ENCODE data around the gene CACNB2.

The CACNB2 gene

DNA sequence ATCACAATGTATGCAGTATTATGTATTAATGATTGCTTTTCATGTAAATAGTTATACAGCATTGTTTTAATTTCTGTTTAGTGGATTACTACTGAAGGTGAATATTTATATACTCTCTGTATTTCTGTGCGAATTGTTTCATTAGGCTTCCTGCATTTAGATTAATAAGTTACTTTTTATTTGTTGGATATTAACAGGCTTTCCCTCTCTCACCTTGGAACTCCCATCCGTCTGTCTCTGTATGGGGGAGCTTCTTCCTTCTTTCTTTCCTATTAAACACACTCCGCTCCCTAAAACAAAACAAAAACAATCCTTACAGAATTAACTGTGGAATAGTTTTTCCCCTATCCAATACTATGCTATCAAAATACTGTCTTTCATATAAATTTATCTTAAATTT is 205.1 kb downstream of the CACNB2 start:
- DNase-seq = no peak
- TF ChIP-seq GATA1 (IDR thresholded peaks at IDR 0.05; ENCODE audit: low read depth, low read length) (no peak), POLR2A (IDR thresholded peaks at IDR 0.05; ENCODE audit: low read length) (no peak)

DNA sequence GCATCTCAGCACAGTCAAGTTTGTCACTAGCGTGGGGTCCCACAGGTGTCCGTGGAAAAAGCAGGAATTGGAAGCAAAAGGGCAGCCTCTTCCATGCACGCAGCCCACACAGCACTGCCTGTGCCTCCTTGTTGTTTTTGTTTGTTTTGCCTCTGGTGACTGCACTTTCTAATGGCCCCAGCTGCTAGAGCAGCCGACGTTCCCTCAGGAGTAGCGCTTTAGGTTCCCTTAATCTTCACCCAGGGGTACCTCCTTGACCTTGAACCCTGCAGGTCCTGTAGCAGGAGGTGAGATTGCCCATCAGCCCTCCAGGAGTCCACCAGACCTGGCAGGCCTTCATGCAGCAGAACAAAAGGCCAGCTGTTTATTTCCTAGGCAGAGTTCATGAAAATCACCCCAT is 210.1 kb downstream of the CACNB2 start:
- no peak for DNase-seq
- no peak for TF ChIP-seq GATA1 (IDR thresholded peaks at IDR 0.05; ENCODE audit: low read depth, low read length)
- no peak for TF ChIP-seq POLR2A (IDR thresholded peaks at IDR 0.05; ENCODE audit: low read length)

DNA sequence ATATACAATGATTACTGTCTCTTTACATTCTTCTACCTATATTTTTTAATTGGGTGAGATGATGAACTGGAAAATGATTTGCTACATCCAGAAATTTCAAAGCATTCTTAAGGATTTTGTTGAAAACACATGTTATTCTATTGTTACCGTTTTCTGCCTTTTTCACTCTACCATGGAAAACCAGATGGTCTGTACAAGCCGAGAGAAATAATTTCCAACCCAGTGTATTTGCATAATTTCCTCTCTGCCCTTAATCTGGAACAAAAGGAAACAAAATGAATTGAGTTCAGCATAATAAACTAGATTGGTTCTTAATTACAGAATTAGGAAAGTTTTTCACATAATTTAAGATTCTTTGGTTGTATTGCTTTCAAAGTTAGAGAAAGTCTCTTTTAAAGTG is 211.2 kb downstream of the CACNB2 start:
- DNase-seq = no peak
- TF ChIP-seq GATA1 (IDR thresholded peaks at IDR 0.05; ENCODE audit: low read depth, low read length) (no peak), POLR2A (IDR thresholded peaks at IDR 0.05; ENCODE audit: low read length) (no peak)

DNA sequence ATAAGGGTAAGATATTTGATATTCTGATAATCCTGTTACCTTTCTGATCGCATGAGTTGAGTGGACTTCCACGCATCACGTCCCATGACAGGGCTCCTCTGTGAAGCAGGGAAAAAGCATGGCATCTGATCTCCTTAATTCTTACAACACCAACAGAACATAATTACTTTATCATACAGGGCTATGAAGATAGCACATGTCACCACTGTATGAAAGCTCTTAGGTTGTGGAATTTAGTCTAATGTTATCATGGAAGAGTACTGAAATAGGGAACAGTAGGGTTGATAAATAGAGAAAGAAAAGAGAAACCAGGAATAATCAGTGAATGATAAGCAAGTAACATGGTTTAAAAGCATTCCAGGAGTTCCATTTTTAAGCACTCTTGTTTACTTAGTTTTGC is 212.0 kb downstream of the CACNB2 start:
- no peak for DNase-seq
- no peak for TF ChIP-seq GATA1 (IDR thresholded peaks at IDR 0.05; ENCODE audit: low read depth, low read length)
- TF ChIP-seq POLR2A (IDR thresholded peaks at IDR 0.05; ENCODE audit: low read length) = no peak

DNA sequence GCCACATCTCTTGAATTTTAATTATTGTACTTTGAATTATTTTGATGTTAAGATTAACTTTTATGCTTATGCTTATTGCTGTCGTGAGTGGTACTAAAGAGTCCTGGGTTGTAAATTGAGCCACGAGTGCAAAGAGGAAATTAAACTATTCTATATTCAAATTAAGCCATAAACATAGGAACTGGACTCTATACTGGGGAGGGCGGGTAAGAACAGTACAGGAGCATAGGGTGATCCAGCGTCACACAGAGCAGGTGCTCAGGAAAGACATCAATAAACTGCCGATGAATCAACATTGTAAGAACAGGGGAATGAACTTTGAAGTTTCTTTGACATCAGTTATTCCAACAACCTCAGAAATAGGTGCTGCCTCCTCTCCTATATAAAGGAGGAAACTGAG is 219.6 kb downstream of the CACNB2 start:
- DNase-seq = no peak
- TF ChIP-seq GATA1 (IDR thresholded peaks at IDR 0.05; ENCODE audit: low read depth, low read length) (no peak), POLR2A (IDR thresholded peaks at IDR 0.05; ENCODE audit: low read length) (no peak)

DNA sequence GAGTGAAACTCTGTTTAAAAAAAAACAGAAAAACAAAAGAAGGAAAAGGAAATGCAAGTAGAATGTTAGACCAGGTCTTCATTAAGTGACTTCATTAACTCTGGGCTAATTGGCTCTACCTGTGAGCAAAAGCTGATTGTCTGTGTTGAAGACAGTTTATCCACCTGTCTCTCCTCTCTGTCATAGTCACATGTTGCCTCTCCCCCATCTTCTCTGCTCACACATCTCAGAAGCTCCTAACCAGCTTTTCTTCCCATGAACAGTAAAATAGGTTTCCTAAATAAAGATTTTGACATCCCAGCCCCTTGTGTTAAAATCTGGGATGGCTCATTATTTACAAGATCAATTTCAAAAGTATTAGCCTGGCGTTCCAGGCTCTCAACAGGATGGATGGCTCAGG is 222.7 kb downstream of the CACNB2 start:
- TF ChIP-seq POLR2A (IDR thresholded peaks at IDR 0.05; ENCODE audit: low read length) = no peak
- TF ChIP-seq GATA1 (IDR thresholded peaks at IDR 0.05; ENCODE audit: low read depth, low read length) = no peak
- no peak for DNase-seq

DNA sequence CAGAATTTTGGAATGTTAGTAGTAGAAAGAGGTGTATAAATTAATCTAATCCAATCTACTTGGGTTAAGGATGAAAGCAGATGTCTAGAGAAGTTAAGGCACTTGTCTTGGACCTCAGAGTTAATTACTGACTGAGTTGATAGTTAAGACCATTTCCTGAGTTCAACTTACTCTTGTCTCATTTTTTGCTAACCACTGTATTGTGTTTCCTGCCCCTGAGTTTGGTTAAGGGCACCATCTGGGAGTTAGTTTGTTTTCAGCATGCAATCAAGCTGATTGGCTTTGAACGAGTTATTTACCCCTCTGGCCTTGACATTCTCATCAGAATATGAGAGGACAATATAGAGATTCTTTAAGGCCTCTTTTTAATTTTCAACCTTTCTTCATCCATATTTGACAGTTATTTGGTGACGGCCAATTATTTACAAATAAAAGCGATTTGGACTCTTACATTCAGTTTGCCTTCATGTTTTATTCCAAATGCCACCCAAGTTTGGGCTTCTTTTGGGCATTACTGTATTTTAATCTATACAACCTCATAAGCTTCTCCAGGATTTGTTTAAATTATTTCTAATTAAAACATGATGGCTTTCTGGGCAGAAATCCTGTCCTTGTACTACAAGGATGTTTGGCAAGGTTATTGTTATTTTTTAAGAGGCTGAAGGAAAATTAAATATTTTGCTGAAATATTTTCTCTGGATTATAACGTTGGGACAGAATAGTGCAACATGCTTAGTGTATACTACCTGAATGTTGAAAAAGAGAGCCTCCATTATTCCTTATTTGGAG is 225.0 kb downstream of the CACNB2 start:
- no peak for TF ChIP-seq GATA1 (IDR thresholded peaks at IDR 0.05; ENCODE audit: low read depth, low read length)
- TF ChIP-seq POLR2A (IDR thresholded peaks at IDR 0.05; ENCODE audit: low read length) = no peak
- no peak for DNase-seq

DNA sequence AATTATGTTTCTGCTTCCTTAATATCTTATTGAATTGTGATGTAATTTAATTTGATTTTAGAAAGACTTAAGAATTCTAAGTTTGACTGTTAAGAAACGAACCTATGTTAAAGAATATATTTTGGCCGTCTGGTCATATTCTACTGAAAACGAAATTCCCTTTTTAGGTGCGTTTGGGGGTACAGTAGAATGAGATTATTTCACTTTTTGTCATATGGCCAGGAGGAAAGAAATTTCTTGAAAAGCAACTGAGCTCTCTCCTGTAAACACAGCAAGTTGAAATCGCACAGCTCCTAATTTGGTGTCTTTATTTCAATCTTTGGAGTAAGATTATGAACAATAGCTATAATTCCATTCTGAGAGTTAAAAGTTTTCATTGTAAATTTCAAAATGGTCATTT is 227.6 kb downstream of the CACNB2 start:
- DNase-seq = no peak
- TF ChIP-seq POLR2A (IDR thresholded peaks at IDR 0.05; ENCODE audit: low read length) = no peak
- TF ChIP-seq GATA1 (IDR thresholded peaks at IDR 0.05; ENCODE audit: low read depth, low read length) = no peak

DNA sequence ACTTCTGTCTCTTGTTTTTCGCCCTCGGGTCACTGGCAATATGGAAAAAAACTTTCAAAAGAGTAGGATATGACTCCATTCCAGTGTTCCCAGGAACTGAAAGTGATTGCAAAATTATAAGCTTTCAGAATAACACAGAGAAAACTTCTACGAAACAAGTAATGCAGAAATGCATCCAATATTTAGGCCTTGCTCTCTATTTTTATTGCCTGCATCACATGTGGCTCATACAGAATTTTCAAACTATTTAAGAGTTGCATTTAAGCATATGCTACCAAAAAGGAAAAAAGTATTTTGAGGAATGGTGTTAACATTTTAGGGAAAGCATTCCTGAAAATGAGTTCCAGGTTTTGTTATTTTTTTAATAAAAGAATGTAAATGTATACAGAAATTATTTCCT is 228.0 kb downstream of the CACNB2 start:
- TF ChIP-seq GATA1 (IDR thresholded peaks at IDR 0.05; ENCODE audit: low read depth, low read length) (no peak), POLR2A (IDR thresholded peaks at IDR 0.05; ENCODE audit: low read length) (no peak)
- DNase-seq = no peak

DNA sequence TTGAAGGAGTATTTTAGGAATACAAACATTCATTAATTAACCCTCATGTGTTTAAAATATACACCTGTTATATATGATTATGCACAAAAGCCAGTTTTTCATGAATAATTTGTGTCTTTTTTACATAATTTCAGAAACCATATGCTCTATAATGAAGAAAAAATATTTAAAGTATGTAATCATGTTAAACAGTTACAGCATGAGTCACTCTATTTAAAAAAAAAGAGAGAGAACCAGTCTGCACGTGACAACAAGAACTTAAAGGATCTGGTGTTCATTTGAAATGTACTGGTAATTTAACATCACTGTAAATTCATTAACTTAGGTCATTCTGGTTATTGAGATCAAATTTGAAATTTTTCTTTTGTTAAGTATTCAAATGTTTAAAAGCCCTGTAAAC is 228.5 kb downstream of the CACNB2 start:
- no peak for DNase-seq
- TF ChIP-seq POLR2A (IDR thresholded peaks at IDR 0.05; ENCODE audit: low read length) (no peak), GATA1 (IDR thresholded peaks at IDR 0.05; ENCODE audit: low read depth, low read length) (no peak)

DNA sequence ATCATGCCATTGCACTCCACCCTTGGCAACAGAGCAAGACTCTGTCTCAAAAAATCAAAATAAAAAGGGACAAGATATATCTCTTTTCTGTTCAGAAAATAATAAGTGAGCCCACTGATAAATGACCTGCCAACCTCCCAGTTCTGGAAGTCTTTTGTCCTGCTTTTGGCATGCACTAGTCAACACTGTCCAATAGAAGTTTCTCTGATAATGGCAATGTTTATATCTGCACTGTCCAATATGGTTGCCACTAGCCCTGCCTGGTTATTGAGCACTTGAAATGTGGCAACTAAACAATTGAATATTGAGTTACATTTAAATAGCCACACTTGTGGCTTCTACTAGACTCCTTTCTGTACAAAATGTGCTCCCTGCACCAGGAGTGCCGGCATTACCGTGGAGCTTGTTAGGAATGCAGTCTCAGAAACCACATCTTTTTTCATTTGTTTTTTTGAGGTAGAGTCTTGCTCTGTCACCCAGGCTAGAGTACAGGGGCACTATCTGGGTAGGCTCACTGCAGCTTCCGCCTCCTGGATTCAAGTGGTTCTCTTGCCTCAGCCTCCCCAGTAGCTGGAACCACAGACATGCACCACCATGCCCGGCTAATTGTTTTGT is 229.7 kb downstream of the CACNB2 start:
- no peak for DNase-seq

DNA sequence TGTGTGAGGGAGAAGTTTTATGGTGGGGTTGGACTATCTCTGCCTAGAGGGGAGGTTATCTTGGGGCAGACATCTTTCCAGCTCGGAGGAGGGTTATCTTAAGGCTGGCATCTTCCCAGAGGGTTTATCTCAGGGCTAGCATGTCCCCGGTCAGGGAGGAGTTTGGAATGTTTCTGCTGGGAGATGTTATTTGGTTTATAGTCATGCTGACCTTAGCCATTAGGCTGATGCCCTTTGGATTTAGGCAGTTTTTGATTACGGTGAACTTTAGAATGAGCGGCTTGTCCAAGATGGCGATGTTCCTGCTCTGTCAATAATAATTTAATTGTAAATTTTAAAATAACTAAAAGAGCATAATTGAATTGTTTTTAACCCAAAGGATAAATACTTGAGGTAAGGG is 236.4 kb downstream of the CACNB2 start:
- TF ChIP-seq POLR2A (IDR thresholded peaks at IDR 0.05; ENCODE audit: low read length) = no peak
- TF ChIP-seq GATA1 (IDR thresholded peaks at IDR 0.05; ENCODE audit: low read depth, low read length) = no peak
- no peak for DNase-seq

More for the DNA sequence above, 229.7 kb downstream of the CACNB2 start:
- no peak for TF ChIP-seq POLR2A (IDR thresholded peaks at IDR 0.05; ENCODE audit: low read length)
- no peak for TF ChIP-seq GATA1 (IDR thresholded peaks at IDR 0.05; ENCODE audit: low read depth, low read length)

DNA sequence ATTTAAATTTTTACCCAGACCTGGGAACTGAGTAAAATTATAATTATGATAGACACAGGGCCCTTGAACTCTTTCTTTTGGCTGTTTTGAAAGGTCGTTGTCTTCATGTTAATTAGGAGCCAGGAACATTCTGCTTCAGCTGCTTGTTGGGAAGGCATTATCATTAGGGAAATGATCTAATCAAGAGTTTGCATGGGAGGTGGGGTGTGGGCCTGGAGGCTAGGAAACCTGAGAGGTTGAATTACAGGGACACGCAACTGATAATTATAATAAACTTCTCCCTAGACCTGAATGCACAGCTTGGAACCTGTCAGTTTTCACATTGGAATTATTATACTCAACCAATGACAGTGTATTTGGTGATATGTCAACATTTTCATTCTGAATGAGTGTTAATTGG is 237.7 kb downstream of the CACNB2 start:
- no peak for TF ChIP-seq POLR2A (IDR thresholded peaks at IDR 0.05; ENCODE audit: low read length)
- TF ChIP-seq GATA1 (IDR thresholded peaks at IDR 0.05; ENCODE audit: low read depth, low read length) = no peak
- DNase-seq = no peak

DNA sequence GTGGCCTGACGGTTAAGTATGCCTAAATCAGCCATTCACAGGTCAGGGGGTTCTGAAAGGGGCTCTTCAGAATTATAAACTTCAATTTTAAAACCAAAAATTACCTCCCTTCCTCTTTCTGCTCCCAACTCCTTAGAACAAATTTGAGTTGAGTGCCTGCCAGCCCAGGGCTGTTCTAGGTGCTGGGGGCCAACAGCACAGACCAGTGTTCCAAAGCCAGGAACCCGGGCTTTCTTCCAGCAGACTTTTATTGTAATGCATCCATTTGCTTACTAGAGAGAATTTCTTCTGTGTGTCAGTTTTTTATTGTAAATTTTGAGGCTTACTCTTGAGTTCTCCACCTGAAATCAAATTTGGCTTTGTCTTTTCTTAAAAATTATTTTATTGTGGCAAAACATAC is 238.5 kb downstream of the CACNB2 start:
- TF ChIP-seq GATA1 (IDR thresholded peaks at IDR 0.05; ENCODE audit: low read depth, low read length) (no peak), POLR2A (IDR thresholded peaks at IDR 0.05; ENCODE audit: low read length) (no peak)
- no peak for DNase-seq

DNA sequence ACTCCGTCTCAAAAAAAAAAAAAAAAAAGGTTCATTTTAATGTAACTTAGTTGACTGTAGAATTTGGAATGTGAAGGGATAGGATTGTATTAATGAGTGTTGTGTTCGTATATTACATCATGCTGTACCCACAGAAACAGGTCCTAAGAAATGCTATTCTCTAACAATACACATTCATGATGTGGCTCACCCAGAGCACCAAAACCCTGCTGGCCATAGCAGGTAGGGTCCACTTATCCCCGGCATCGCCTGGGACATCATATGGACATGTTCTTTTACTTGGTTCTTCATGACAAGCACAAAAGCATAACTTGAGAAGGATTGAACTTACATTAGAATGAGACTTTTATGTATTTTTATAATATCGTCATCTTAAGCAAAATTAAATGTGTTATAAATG is 241.5 kb downstream of the CACNB2 start:
- TF ChIP-seq GATA1 (IDR thresholded peaks at IDR 0.05; ENCODE audit: low read depth, low read length) = no peak
- no peak for TF ChIP-seq POLR2A (IDR thresholded peaks at IDR 0.05; ENCODE audit: low read length)

More for the DNA sequence above, 241.5 kb downstream of the CACNB2 start:
- DNase-seq = no peak
